Activated T-helper 1 cell treated with anti-CD3 and anti-CD28 coated beads, Interleukin-2, amount 50 U/mL, for 16 hours (primary cell): Measurements from ENCODE around the gene GGCX.

Source experiments
- DNase-seq, 2 donors: peaks; one replicate each; pipeline ENCODE4 v3.0.0-alpha.2; 2020; ENCODE audit warnings: low read depth in 1 of 2, low spot score in 1 of 2

Gene GGCX

DNA sequence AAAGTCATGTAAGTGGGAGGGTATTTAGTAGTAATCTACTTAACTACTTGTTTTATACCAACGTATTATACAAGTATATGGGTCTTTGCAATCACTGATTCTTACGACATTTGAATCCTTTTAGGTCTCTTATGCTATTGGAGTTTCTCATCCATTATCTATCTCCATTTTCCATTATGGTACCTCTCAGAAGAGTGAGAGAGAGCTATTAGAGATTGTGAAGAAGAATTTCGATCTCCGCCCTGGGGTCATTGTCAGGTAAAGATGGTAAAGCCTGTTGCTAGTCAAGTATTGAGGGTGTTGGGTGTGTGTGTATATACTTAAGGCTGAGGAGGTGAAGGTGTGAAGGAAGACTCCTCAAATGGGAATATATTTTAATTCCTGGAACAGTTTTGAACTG, 18.5 kb downstream of the GGCX start:
- DNase-seq: no peak

- no peak for DNase-seq
Observed at GRCh38 chr2:85541753-85542457, 19.4 kb downstream of the GGCX start.

DNA sequence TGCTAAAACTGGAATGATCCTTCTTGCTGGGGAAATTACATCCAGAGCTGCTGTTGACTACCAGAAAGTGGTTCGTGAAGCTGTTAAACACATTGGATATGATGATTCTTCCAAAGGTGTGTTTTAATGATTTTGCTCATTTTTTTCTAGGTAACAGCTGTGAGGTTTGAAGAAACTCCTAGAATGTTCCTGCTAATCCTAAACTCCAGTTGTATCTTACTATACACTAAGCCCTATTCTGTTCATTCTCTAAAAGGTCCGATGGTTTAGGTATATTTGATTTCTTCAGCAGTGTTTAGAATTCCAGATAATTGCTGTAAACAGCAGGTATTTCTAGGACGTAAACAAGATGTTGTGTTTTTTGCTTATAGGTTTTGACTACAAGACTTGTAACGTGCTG, 20.0 kb downstream of the GGCX start:
- DNase-seq: no peak

DNA sequence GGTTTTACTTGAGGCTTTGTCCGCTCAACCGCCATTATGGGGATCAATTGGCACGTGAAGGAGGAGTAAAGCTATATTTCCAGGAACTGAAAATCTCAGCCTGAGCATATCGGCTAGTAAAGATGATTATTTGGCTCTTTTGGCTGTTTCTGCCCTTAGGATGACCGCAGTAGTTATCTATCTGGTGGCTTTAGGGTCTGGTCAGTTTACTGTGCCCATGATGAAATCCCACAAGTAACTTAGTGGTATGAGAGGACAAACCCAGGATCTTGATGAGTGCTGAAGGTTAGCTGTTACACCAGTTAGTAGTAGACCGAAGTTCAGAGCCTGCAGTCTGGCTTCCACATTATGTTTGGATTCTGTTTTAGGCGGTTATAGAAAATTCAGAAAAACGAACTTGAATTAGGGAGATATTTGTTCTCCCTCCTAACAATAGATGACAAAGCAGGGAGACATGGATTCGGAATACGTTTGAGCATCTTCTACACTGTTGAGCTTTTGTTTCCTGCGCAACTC, 21.1 kb downstream of the GGCX start:
- no peak for DNase-seq

GRCh38 chr2:85539361-85540132, 21.7 kb downstream of the GGCX start:
- DNase-seq: peak; percentile 46 to 68

GRCh38 chr2:85538507-85539360, 22.6 kb downstream of the GGCX start, which contains the start of gene MAT2A:
Gene MAT2A, plus strand, starts transcription at chr2:85539168. Its CDS starts 120 bp downstream, at chr2:85539288.
- peak; percentile 71 to 85 for DNase-seq

GRCh38 chr2:85537600-85538506, 23.4 kb downstream of the GGCX start:
- DNase-seq: peak in 1 of 2 donors; percentile 15

DNA sequence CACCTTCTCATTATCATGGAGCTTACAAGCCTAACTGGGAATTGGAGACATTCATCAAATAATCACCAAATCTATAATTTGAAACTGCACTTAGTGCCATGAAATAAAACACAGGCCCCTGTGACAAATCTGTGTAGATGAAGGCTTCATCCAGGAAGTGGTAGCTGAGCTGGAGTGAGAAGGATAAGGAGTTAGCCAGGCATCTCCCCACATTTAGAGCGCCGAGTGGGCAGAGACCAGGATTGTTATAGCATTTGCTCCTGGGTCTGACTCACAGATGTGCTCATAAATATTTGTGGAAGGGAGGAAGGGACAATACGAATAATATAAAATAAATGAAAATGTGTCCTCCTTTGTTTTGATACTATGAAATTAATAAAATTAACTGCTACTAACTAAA, 24.8 kb downstream of the GGCX start:
- DNase-seq: no peak

DNA sequence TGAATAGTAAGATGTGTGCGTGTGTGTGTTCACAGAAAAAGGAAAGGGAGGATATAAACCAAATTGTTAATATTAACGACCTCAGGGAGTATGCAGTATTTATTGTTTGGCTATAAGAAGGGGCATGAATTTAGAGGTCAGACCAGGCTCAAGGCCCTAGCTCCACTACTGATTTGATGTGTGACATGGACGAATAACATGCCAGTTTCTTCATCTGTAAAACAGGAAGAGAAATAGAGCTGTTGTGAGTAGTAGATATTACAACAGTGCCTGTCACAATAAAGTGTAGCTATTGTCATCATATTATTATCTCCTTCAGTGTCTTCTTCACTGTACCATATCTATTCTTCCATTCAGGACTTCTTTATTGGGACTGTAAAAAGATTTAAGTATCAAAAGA, 26.4 kb downstream of the GGCX start:
- no peak for DNase-seq

GRCh38 chr2:85534099-85534498, 27.2 kb downstream of the GGCX start:
- DNase-seq: no peak

GRCh38 chr2:85531589-85531988, 29.7 kb downstream of the GGCX start:
- no peak for DNase-seq

DNA sequence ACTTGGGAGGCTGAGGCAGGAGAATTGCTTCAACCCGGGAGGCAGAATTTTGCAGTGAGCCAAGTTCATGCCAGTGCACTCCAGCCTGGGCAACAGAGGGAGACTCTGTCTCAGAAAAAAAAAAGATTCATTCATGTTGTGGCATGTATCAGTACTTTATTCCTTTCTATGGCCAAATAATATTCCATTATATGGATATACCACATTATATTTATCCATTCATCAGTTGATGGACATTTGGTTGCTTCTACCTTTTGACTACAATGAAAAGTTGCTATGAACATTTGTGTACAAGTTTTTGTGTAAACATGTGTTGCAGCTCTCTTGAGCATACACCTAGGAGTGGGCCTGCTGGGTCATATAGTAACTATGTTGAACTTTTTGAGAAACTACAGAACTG, 31.5 kb downstream of the GGCX start:
- DNase-seq: no peak

DNA sequence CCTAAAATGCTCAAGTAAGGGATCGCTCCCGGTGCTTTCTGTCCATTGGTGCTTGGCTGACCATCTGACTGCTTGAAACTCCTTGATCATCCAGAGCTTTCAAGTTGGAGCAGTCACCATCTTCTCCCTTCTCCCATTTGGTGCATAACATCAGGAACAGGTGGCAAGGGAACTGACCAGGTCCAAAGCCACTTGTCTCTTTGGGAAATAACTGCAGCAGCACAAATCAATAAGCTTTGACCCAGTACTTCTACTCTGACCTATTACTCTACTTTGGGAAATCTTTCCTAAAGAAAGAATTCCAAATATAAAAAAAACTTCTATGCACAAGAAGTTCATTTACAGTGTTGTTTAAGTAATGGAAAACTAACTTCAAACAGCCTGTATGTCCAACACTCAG, 32.9 kb downstream of the GGCX start:
- no peak for DNase-seq

- DNase-seq: no peak
Observed at GRCh38 chr2:85527787-85528186, 33.5 kb downstream of the GGCX start.

- DNase-seq: no peak
Observed at GRCh38 chr2:85525567-85525966, 35.7 kb downstream of the GGCX start.

DNA sequence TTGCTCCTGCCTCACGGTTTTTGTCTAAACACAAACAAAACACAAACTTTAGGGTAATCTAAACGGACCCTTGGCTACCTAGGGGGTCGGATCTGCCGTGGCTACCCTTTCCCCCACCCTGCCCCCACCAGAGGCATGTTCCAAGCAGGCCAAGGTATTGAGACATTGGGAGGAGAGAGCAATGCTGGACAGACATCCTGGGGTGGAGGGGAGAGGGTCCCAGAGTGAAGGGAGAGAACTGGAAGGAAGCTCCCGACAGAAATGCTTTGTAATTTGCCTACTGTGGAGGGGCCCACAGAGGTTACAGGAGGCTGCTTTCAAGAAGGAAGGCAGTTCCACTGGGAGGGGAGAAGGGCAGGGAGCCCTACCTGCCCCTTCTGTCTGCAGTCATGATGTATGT, 36.3 kb downstream of the GGCX start:
- DNase-seq: no peak

DNA sequence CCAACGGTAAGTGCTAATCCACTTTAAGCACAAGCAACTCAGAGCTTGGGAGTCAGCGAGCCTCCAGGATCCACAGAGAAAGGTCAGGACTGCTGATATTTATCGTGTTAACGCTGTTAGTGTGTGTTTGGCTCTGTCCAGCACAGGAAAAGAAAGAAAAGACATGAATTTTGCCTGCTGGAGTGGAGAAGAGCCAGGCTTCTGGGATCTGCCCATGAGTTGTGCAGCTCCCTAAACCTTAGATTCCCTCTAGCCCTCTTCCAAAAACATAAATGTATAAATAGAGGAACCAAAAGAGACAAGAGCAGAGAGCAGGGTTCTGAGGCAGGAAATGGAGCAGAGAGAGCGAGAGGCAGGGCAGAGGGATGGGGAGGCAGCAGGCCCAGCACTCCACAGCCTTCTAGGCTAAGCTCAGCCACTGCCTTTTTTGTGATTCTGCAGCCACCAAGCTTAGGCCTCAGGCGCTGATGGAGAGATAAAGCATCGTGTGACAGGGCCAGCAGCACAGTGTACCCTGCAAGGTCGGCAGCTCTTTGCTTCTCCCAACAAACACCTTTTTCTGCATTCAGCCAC, 36.9 kb downstream of the GGCX start:
- no peak for DNase-seq

- no peak for DNase-seq
Observed at GRCh38 chr2:85523903-85524335, 37.4 kb downstream of the GGCX start.

DNA sequence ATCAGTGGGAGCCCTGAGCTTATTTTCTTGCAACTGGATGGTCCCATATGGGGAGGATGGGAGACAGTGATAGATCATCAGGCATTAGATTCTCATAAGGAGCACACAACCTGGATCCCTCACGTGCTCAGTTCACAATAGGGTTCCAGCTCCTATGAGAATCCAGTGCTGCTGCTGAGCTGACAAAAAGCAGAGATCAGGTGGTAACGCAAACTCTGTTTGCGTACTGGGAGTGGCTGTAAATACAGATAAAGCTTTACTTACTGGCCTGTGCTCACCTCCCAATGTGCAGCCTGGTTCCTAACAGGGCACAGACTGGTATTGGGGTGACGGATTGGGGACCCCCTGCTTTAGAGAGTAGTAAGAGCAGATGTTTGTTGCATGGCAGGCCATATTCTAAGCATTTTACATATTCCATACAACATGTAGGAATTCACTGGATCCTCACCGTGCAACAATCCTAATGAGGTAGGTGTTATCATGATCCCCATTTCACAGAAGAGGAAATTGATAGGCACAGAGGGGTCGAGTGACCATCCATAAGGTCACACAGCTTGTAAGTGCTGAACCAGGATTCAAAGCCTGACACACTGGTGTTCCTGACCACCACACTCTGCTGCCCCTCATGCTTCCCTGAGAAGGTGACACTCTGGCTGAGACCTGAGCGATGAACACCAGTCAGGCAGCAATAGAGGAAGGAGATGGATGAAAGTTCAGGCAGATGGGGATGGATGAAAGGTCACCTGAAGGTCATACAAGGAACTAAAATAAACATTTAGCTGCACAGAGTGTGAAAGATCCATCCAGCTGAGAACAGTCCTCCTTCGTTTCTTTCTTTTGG, 38.0 kb downstream of the GGCX start:
- DNase-seq: no peak
